SHP77 treated with DMSO at 0.1 percent for 48 hours (cell line): ENCODE data around the gene EIF2S2.

Source experiments
- DNase-seq: peaks from one replicate; lab custom pipeline; 2025; lab: John Stamatoyannopoulos, UW

Gene EIF2S2

DNA sequence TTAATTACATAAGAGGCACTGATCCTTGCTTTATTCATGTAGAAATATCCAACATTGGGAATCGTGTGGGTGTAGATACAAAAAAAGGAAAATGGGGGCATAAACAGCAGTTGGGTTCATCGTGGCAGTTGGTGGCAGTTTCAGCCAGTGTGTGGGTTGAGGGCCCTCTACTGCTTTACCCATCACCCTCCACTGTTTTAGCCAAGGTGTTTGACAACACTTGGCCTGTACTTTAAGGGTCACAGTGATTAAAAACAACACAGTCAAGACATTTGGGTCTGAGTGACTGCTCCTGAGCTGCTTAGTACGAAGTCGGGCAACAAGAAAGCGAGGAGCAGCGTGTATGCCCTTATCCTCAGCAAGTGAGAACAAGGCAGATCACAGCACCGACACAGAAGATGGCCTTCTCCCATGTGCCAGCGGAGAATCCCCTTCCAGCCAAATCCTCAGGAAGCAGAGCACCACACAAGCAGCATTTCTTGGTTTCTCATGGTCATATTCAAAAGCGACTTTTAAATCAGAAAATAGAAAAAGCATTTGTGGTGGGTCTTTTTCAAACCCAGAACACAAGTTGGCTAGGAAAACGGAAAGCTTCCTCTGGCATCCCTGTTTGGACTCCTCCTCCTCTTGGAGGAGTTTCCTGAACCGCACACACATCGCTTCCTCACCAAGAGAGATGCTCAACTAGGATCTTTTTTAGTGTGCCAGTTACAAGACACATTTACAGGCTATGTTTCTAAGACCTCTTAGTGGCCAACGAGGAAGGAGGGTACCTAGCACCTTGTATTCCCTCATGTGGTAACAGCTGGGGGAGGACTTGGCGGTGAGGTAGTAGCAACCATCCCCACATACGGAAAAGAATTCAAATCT lies 23.5 kb downstream of the EIF2S2 start:
- no peak for DNase-seq

DNA sequence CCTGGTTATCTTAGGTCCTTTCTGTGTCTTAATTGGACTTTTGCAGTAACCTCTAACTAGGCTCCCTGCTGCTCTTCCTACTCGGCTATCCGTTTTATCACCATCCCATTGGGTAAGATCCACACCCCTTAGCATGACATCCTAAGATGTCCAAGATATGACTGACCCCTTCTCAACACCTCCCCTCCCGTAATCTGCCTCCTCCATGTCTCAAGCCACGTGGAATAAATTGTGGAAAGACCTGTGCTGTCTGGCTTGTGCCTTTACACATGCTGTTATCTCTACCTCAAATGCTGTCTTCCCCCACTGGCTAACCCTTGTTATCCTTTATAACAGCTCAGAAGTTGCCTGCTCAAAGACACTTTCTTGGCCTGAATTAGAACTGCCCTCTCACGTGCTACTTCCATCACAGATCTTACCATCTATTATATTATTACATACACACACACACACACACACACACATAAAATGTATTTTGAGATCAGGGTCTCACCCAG lies 26.5 kb downstream of the EIF2S2 start:
- no peak for DNase-seq

DNA sequence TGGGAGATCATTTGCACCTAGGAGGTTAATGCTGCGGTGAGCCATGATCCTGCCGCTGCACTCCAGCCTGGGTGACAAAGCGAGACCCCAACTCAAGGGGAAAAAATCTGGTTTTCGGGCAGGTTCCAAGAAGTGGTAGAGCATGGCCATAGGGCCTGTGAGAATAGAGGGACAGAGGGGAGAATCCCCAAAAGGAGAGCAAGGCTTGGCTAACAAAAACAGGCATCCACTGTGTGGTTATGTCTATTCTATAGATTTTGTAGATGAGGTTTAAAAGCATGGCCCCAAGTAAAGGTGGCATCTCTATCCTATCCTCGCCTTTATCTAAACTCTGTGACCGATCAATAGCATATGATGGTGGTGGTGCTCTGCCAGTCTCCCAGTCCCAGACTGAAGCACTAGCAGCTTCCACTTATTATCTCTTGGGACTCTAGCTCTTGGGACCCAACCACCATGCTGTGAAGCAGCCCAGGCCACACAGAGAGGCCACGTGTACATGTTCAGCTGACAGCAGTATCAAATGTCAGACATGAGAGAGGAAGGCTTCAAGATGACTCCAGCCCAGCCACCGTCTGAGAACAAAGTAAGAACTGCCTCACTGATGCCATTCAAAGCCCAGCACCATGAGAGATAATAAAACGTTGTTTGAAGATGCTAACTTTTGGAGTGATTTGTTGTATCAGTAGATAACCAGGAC lies 27.7 kb downstream of the EIF2S2 start:
- no peak for DNase-seq

DNA sequence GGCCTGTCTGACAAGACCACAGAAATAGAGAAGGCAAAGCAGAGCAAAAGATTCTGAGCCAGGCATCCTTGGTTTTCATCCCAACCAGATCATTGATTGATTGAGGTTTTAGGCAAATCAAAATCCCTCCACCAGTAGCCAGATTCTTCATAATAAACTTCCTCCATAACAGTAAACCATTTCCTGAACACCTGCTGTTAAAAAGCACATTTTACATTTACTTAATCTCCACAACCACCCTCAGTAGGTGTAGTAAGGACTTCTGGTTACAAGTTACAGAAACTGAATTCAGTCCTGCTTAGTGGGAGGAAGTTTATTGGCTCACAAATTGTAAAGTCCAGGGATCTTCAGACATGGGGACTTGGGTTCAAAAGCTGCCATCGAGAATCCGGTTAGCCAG lies 28.3 kb downstream of the EIF2S2 start:
- DNase-seq = no peak

DNA sequence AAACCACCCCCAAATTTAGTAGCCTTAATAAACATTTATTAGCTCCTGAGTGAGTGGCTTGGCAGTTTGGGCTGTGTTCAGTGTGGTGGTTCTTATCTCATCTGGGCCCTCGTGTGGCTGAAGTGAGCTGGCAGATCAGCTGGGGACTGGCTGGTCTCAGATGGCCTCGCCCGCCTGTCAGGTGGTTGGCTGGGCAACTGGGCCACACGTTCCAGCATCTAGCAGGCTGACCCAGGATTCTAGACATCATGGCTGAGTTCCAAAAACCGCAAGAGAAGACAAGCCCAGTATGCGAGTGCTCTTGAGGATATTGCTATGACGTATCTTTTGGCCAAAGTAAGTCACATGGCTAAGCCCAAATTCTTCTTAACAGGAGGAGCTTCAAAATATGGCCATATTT lies 28.9 kb downstream of the EIF2S2 start:
- no peak for DNase-seq

DNA sequence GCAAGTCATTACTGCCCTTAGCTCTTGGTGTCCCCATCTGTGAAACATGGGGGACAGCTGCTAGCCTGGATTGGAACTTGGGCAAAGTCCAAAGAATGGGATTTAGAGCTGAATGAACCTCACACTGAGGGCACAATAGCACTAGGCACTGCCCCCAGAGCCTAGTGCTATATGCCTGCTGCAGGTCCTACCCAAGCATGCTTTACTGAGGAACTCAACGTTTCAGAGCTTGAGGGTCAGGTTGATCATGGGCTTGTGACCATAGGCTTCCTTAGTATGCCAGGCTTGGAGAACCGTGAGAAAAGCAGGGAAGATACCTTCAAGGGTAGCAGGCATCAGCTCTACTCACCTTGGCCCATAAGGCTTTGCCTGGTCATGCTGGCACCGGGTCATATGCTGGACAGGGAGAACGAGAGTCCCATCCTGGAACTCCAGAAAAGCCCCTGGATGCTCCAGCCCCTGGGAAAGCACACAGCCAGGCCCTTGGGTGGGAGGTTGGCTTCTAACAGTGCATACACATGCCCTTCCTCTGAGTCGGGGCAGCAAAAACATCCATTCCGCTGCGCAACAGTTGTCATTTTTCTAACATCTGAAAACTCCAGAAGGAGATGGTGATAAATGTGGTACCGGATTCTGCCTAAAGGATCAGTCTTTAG lies 29.7 kb downstream of the EIF2S2 start:
- DNase-seq = no peak

DNA sequence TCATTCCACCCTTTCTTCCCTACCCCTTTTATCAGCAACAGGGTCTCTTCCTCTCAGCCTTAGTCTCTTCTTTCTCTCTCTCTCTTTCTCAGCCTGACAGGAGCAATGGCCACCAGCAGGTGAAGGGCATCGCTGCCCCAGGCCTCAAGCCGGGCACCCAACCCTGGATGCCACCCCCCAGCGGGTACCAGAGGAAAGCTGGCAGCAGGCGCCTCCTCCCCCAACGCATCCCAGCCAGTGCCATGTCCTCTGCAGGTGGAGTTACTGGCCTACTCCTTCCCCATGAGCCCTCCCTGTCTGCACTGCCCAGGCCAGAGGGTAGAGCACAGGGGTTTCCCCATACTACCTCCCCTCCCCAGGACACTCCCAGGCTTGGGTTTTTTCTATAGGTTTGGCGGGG lies 32.2 kb downstream of the EIF2S2 start:
- no peak for DNase-seq

DNA sequence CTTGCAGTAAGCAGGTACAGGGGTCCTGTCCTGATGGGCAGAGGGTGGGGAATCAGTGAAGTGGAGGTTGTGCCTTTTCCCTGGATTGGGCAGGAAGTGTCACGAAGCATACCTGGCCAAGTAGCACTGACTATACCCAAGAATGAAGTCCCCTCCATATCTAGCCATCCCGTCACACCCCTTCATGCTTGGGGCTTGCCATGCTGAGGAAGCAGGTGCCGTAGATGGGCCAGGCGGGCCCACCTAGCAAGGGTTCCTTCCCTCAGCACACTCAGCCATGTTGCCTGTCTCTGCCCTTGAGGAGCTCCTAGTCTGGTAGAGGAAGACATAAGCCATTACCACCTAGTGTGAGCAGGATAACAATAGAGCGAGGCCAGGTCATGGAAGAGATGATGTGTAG lies 33.5 kb downstream of the EIF2S2 start:
- no peak for DNase-seq

DNA sequence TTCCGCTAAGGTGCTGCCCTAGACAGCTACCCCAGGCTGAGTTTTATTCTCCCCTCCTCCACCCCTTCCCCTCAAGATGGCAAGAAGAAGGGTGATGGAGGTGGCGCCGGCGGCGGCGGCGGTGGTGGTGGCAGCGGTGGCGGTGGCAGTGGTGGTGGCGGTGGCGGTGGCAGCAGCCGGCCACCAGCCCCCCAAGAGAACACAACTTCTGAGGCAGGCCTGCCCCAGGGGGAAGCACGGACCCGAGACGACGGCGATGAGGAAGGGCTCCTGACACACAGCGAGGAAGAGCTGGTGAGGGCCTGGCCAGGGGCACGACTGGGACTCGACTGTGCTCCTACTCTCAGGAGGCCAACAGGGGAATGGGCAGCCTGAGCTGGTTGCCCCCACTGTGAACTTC lies 35.1 kb downstream of the EIF2S2 start:
- DNase-seq = no peak

DNA sequence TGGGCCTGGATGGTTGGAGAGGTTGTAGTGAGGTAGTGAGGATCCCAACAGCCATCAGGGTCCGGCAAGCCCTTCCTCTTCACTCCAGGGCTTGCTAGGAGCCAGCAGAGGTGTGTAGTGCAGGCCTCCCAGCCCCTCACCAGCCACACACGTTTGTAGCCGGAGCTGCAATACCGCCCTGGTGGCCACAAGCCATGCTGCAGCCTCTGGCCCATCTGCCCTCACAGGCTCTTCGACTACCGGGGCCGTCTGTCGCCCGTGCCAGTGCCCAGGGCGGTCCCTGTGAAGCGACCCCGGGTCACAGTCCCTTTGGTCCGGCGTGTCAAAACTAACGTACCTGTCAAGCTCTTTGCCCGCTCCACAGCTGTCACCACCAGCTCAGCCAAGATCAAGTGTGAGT lies 36.4 kb downstream of the EIF2S2 start:
- no peak for DNase-seq

DNA sequence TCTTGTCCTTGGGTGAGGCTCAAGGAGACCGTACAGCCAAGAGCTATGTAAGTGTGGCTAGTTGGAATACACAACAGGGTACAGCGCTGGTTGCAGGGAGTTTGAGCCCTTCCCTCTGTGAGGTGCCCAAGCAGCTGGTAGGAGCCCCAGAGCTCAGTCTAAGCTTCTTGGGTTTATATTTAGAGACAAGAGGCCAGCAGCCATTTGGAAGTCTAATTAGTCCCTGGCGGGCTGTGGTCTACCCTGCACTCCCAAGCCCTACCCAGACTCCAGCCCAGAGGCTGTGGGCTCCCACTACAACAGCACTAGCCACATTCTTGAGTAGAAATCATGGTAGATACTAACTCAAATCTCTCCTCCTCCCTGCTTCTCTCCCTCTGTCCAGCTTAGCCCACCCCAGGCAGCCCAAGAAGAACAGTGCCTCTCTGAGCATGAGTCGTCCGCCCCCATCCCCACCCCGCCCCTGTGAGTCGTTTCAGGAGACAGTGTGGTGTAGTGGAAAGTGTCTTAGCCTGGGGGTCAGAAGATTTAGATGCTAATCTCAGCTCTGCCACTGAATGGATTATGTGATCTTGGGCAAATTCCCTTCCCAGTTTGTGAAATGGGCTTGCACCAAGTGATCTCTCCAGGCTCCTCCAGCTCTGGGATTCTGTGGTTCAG lies 37.8 kb downstream of the EIF2S2 start:
- no peak for DNase-seq

DNA sequence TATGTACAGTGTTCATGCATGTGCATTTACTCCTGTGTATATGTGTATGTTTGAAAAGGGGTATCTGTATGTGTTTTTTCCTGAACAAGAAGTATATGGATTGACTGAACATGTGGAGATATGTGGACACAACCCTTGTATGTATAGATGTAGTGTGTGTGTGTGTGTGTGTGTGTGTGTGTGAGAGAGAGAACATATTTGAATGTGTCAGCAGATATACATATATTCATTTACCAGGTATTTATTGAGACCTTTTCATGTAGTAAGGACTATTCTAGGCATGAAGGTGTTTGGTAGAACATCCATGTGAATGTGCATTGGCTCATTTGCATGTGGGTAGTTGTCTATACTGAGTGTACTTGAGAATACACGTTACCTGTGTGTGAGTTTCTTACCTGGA lies 39.3 kb downstream of the EIF2S2 start:
- DNase-seq = no peak

DNA sequence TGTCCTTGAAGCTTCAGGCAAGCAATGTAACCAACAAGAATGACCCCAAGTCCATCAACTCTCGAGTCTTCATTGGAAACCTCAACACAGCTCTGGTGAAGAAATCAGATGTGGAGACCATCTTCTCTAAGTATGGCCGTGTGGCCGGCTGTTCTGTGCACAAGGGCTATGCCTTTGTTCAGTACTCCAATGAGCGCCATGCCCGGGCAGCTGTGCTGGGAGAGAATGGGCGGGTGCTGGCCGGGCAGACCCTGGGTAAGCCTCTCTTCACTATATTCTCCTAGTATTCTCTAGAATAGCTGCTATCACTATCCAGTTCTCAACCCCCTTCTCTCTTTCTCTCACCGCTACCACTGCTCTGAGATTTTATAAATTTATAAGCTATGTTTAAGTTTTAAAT lies 40.0 kb downstream of the EIF2S2 start:
- DNase-seq = no peak

DNA sequence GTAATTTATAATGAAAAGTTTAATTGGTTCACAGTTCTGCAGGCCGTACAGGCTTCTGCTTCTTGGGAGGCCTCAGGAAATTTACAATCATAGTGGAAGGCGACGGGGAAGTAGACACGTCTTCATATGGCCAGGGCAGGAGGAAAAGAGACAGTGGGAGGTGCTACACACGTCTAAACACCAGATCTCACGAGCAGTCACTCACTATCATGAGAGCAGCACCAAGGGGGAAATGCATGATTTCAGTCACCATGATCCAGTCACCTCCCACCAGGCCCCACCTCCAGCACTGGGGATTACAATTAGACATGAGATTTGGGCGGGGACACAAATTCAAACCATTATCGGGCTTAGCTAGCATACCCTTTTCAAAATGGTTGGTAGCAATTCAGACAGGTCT lies 41.2 kb downstream of the EIF2S2 start:
- no peak for DNase-seq

DNA sequence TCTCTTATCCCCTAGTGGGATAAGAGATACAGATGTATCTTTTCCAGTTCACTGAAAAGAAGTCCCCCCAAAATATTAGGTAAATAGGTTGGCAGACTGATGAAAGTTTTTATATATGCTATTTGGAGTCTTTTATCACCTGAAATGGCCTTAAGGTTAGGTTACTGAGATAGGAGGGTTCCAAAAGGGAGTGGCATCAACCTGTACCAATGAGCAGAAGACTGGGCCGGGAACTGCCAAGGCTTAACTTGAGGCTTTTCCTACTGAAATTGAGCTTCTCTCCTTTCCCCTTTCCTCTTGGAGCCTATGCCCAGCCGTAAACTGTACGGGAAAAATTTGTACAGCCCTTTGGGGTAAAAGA lies 42.0 kb downstream of the EIF2S2 start:
- no peak for DNase-seq

DNA sequence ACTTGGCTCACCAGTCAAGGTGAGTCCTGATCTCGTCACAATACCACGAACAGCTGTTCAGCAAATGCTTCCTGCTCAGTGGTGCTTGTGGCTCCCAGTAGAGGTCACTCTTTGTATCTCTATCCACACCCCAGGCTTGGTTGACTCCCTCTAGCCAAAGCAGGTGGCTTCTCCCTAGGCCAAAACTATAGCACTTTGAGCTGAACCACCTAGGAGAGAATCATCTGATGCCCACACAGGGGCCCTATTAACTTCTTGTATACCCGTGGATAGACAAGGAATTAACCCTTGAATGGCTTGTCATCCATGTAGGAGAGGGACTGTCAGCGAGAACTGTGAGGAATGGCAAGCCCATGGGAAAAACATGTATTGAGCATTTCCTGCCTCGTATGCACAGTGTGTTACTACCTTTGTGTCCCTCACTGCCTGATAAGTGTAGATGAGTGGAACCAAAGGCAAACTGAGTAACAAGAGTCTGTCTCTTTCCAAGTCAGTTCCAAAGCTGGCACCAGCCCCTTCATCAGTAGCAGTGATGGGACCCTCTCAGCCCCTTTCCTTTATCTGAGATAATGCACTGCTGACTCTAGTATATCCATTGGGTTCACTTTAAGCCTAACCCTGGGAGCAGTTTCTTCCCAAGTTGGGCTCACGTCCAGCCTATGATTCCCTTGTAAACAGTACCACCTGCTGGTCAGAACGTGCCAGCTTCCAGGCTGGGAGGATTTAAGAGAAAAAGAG lies 42.5 kb downstream of the EIF2S2 start:
- peak; percentile 47 for DNase-seq

DNA sequence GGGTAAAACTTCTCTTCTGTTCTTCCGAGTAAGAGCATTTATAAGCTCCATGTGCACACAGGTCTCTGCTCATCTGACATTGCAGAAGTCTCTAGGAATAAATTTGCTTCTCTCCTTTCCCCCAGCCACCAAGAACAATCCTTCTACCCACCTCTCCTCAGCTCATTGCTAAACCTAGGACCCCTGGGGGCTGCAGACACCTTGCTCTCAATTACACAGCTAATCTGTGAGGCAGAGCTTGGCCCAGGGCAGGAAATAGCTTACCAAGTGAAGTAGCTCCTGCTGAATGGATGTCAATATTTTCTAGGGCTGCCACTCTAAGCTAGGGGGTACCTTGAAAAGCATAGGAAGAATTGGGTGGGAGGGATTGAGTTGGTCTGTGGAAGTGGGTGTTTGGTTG lies 44.0 kb downstream of the EIF2S2 start:
- DNase-seq = no peak

DNA sequence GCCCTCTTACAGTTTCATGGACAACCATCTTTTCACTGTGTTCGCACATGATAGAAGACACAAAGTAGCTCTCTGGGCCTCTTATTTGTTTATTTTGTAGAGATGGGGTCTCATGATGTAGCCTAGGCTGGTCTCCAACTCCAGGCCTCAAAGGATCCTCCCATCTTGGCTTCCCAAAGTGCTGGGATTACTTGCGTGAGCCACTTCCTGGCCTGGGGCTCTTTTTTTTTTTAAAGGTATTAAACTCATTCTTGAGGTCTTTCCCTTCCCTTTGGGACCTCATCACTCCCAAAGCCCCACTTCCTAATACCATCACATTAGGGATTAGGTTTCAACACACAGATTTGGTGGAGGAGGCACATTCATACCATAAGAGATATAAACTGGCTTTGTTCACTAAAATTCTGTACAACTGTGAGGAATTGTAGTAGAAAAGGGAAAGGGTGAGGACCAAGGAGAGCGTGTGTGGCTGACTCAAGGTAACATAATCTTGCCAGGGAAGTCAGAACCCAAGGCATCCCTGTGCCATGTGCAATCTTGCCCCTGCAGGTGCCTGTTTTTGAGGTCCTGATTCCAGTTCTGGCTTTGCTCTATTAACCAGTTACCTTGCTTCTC lies 45.5 kb downstream of the EIF2S2 start:
- no peak for DNase-seq

DNA sequence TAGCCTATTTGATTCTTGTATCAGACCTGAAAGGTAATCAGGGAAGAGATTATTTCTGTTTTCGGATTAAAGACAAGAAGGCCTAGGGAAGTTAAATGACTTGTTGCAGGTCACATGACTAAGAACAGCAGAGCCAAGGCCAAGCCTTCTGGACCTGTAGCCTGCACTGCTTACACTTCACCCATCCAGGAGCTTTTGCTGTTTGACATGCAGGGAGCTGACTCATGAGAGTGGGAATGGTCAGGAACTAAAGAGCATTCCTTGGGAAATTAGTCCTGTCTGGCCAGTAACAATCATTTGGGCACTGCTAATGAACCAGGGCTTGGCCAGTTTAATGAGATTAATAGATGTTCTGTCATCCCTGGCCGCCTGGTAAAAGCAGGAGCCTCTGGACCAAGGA lies 46.8 kb downstream of the EIF2S2 start:
- DNase-seq = no peak

DNA sequence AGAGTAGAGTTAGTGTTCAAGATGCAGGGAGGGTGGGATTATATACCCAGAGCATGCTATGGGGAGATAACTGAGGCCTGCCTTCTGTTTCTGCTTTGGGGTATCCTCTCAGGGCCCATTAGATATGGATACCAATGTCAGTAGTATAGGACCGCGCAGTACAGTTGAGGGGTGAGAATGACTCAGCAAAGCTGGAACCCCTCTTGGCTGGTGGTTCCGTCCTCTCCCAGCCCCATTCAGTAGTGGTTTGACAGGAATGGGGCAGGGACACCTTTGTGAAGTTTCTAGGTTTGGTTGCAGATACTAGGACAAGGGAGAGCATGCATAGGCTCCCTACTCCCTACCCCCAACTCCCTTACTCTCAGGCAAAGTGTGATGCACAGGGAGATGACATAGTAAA lies 47.8 kb downstream of the EIF2S2 start:
- no peak for DNase-seq
